PC-3 (cell line): ENCODE measurements around the gene MPO. TPM values are rescaled to one million over a fixed set of nuclear protein-coding genes. Genes with fewer than 3 reads are reported as not detected.

ENCODE experiments used
- ATAC-seq: fragments of 200-7000 bp; cut with Tn5 transposase; 2 replicates; pipeline ENCODE4 v1.9.1; 2020; ENCODE audit warnings: mild to moderate bottlenecking, moderate library complexity
- BruUV-seq: library from RNA; stranded (reverse); fragments of 400-500 nt; replicated peaks from 2 replicates; lab custom pipeline; 2021; lab: Mats Ljungman, UMichigan
- CTCF ChIA-PET: fragments of 300-600 bp; sonication (Branson Sonifier 250); formaldehyde crosslinking; loops from one replicate; lab custom pipeline; 2022; ENCODE audit warnings: antibody characterized with exemption; lab: Charles Lee
- POLR2A ChIA-PET: fragments of 300-600 bp; sonication (Branson Sonifier 250); formaldehyde crosslinking; loops from one replicate; lab custom pipeline; 2022; ENCODE audit warnings: antibody characterized with exemption; ENCODE audit not compliant: unreplicated experiment; lab: Charles Lee
- DNase-seq: peaks from one replicate; pipeline ENCODE4 v3.0.0-alpha.2; 2015
- H2AFZ ChIP-seq: fragments of 300-600 bp; sonication (generic); 2 replicates; pipeline ENCODE4 v1.6.0; 2016; ENCODE audit warnings: antibody characterized with exemption, low read length
- H3F3A ChIP-seq: fragments of 300-600 bp; sonication (generic); one replicate; pipeline ENCODE4 v1.6.0; 2017; ENCODE audit warnings: antibody characterized with exemption, low read length, control low read depth, mild to moderate bottlenecking; ENCODE audit not compliant: unreplicated experiment
- H3K27ac ChIP-seq: fragments of 300-600 bp; sonication (generic); 2 replicates; pipeline ENCODE4 v1.5.1; 2016; ENCODE audit warnings: mild to moderate bottlenecking, low read length
- H3K27me3 ChIP-seq: fragments of 300-600 bp; sonication (generic); 2 replicates; pipeline ENCODE4 v1.6.1; 2016; ENCODE audit warnings: low read length, mixed read lengths
- H3K36me3 ChIP-seq: fragments of 300-600 bp; sonication (generic); 2 replicates; pipeline ENCODE4 v1.6.1; 2016; ENCODE audit warnings: low read depth, mixed run types, low read length, mixed read lengths
- H3K4me1 ChIP-seq: fragments of 300-600 bp; sonication (generic); 2 replicates; pipeline ENCODE4 v1.5.1; 2016; ENCODE audit warnings: low read length; ENCODE audit not compliant: insufficient read depth
- H3K4me2 ChIP-seq: fragments of 300-600 bp; sonication (generic); 2 replicates; pipeline ENCODE4 v1.6.0; 2016; ENCODE audit warnings: low read length
- H3K4me3 ChIP-seq: fragments of 300-600 bp; sonication (generic); 2 replicates; pipeline ENCODE4 v1.5.1; 2016; ENCODE audit warnings: mild to moderate bottlenecking, low read length, mixed read lengths
- H3K79me2 ChIP-seq: fragments of 300-600 bp; sonication (generic); 2 replicates; pipeline ENCODE4 v1.6.1; 2017; ENCODE audit warnings: low read length, mixed read lengths
- H3K9ac ChIP-seq: fragments of 300-600 bp; sonication (generic); 2 replicates; pipeline ENCODE4 v1.6.0; 2016; ENCODE audit warnings: mild to moderate bottlenecking, low read length
- H3K9me2 ChIP-seq: fragments of 300-600 bp; sonication (generic); replicated peaks from 2 replicates; pipeline ENCODE4 v1.6.1; 2016; ENCODE audit warnings: mixed run types, low read length, mixed read lengths
- H3K9me3 ChIP-seq: fragments of 300-600 bp; sonication (generic); 2 replicates; pipeline ENCODE4 v1.6.1; 2016; ENCODE audit warnings: low read length, mixed read lengths
- H4K20me1 ChIP-seq: fragments of 300-600 bp; sonication (generic); 2 replicates; pipeline ENCODE4 v1.6.1; 2016; ENCODE audit warnings: low read length, mixed read lengths
- EZH2 ChIP-seq: fragments of 300-600 bp; sonication (generic); IDR thresholded peaks from one replicate; pipeline ENCODE4 v1.6.1; 2017; ENCODE audit warnings: antibody characterized with exemption, mild to moderate bottlenecking, low read length; ENCODE audit not compliant: unreplicated experiment
- EZH2phosphoT487 ChIP-seq: fragments of 300-600 bp; sonication (generic); IDR thresholded peaks from 2 replicates; pipeline ENCODE4 v1.6.1; 2018; ENCODE audit warnings: mild to moderate bottlenecking, antibody characterized with exemption, low read length, borderline replicate concordance
- intact Hi-C: fragments of 100-400 bp; cut with micrococcal nuclease; formaldehyde crosslinking; loops from 2 replicates; pipeline ENCODE4 v1.9.0; 2023
- total RNA-seq: library from RNA; depleted of rRNA; stranded (reverse); fragments of >200 nt; gene quantifications from 2 replicates; pipeline ENCODE4 v1.2.3, GENCODE V29; 2014
- TF ChIP-seq, protein P1 (sequence below): fragments of 300-600 bp; sonication (generic); conservative IDR thresholded peaks from 2 replicates; pipeline ENCODE4 v1.5.1; 2017; ENCODE audit warnings: antibody characterized with exemption, low read depth, mild to moderate bottlenecking, low read length

Gene MPO
- total RNA-seq, 1 experiment from 2014 or later: not detected

DNA sequence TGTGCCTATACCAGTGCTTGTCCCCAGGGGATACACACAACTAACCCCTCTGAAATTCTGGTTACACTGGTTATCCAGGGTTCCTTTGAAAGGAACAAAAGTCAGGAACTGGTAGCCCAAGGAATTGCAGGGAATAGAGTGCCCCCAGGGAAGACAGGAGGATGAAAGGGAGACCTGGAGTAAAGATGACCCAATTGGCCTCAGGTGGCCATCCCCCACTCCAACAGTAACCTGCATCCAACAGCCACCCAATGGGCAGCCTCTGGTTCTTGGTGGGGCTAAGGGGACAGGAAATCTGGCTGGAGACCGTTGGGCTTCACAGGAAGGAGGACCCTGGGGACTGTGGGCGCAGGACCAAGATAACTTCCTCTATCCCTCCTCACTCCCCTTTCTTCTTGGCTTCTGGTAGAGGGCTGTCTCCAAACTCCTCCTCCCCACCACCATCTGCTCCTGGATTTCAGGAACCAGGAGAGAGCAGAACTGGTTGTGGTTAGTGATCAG is 826 bp upstream of the MPO start:
- Histone ChIP-seq H3K9me2 (no peaks in the 10 kb centered on the region), H3K27me3 (peaks cover 4% of the 10 kb centered on the region; the same call in 1 of the 2 replicates), H3K27ac (no peak overlapping the region), H4K20me1 (no peaks in the 10 kb centered on the region), H3K36me3 (no peaks in the 10 kb centered on the region), H3K79me2 (no peaks in the 10 kb centered on the region), H3K9me3 (no peaks in the 10 kb centered on the region), H3K4me2 (no peak overlapping the region), H3K9ac (no peak overlapping the region), H3K4me3 (no peak overlapping the region), H3K4me1 (no peaks in the 10 kb centered on the region), H3F3A (no peaks in the 10 kb centered on the region), H2AFZ (no peak overlapping the region)
- CTCF ChIA-PET: no interaction called here
- BruUV-seq: no TSS peak
- ATAC-seq (no peak), DNase-seq (no peak)
- intact Hi-C loops: no loop called here
- TF ChIP-seq EZH2phosphoT487 (no peak), EZH2 (no peak)
- TF ChIP-seq, protein P1, sequence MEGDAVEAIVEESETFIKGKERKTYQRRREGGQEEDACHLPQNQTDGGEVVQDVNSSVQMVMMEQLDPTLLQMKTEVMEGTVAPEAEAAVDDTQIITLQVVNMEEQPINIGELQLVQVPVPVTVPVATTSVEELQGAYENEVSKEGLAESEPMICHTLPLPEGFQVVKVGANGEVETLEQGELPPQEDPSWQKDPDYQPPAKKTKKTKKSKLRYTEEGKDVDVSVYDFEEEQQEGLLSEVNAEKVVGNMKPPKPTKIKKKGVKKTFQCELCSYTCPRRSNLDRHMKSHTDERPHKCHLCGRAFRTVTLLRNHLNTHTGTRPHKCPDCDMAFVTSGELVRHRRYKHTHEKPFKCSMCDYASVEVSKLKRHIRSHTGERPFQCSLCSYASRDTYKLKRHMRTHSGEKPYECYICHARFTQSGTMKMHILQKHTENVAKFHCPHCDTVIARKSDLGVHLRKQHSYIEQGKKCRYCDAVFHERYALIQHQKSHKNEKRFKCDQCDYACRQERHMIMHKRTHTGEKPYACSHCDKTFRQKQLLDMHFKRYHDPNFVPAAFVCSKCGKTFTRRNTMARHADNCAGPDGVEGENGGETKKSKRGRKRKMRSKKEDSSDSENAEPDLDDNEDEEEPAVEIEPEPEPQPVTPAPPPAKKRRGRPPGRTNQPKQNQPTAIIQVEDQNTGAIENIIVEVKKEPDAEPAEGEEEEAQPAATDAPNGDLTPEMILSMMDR: no peak
- POLR2A ChIA-PET: no interaction called here

DNA sequence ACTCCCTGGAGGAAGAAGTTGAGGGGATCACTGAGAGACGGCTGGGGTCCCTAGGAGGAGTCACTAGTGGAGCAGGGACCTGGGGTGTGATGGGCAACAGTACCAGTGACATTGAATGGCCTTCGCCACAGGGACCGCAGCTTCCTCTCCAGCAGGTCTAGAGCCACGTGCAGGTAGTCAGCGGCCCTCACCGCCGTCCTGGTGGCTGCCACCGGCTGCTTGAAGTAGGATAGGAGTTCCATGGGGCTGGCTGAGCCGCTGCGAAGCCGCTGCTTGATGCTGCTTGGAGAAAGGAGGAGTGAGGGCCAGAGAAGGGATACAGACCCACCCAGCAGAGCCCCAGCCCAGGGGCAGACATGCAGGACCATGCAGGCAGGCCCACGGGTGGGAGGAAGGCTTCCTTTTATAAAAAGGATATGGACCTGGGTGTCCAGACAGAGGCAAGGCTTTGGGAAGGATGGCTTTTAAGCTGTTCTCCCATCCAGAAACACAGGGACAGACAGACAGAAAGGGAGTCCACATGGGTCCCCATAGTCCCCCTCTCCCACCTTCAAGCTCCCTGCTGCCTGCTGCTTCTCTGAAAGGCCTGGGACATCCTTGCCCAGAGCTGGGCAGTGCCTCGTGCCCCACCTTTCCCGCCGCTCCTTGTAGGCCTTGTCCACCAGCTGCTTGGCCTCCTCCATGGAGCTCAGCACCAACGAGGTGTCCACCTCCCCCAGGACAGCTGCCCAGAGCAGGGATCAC is 827 bp downstream of the MPO start:
- H3F3A ChIP-seq: no peaks in the 10 kb centered on the region
- TF ChIP-seq EZH2phosphoT487: no peak
- TF ChIP-seq, protein P1: no peak
- TF ChIP-seq EZH2: no peak
- peaks cover 11% of the 10 kb centered on the region; the same call in 1 of the 2 replicates for H3K27me3 ChIP-seq
- POLR2A ChIA-PET: no interaction called here
- H3K79me2 ChIP-seq: no peaks in the 10 kb centered on the region
- H3K36me3 ChIP-seq: no peaks in the 10 kb centered on the region
- H4K20me1 ChIP-seq: no peaks in the 10 kb centered on the region
- no peak overlapping the region for H3K4me3 ChIP-seq
- ATAC-seq (no peak), DNase-seq (no peak)
- intact Hi-C loops: no loop called here
- BruUV-seq: no TSS peak
- no peak overlapping the region for H3K9ac ChIP-seq
- H3K27ac ChIP-seq: no peak overlapping the region
- H2AFZ ChIP-seq: no peak overlapping the region
- H3K9me3 ChIP-seq: no peaks in the 10 kb centered on the region
- no peak overlapping the region for H3K4me2 ChIP-seq
- no peaks in the 10 kb centered on the region for H3K4me1 ChIP-seq
- CTCF ChIA-PET: no interaction called here
- H3K9me2 ChIP-seq: no peaks in the 10 kb centered on the region

DNA sequence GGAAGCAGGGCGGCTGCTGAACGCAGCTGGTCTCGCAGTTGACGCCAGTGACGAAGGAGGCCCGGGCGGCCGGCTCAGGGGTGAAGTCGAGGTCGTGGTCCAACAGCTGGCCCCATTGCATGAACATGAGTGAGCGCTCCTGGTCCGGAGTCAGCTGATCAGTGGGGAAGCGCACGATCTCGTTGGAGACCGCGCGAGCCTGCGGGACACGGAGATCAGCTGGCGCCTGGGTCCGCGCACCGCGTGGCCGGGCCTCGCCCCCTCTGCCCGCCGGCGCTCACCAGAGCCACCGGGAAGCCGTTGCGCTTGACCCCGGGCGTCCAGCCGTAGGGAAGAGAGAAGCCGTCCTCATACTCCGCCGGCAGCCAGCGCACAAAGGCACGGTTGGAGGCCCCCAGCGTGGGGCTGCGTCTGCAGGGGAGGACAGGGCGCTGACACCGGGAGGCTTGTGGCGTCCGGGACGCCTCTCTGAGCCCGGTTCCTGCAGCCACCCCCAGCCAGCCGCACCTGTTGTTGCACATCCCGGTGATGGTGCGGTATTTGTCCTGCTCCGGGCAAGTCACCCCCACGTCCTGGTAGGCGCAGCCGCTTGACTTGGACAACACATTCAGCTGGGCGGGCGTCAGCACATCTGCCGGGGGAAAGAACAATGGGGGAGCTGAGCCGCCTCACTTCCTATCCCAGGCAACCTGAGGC is 1.6 kb downstream of the MPO start:
- POLR2A ChIA-PET: no interaction called here
- Histone ChIP-seq H3K27ac (no peak overlapping the region), H3K9me2 (no peaks in the 10 kb centered on the region), H3K4me3 (no peak overlapping the region), H3K4me2 (no peak overlapping the region), H2AFZ (no peak overlapping the region), H3K9ac (no peak overlapping the region), H3K9me3 (no peaks in the 10 kb centered on the region), H3K4me1 (no peaks in the 10 kb centered on the region), H3K79me2 (no peaks in the 10 kb centered on the region), H3K27me3 (peaks cover 12% of the 10 kb centered on the region; the same call in 1 of the 2 replicates), H3K36me3 (no peaks in the 10 kb centered on the region), H4K20me1 (no peaks in the 10 kb centered on the region), H3F3A (no peaks in the 10 kb centered on the region)
- intact Hi-C loops: no loop called here
- CTCF ChIA-PET: no interaction called here
- DNase-seq: no peak
- no peak for ATAC-seq
- BruUV-seq: no TSS peak
- TF ChIP-seq EZH2 (no peak), EZH2phosphoT487 (no peak)
- TF ChIP-seq, protein P1: no peak
